Trophoblast cell (in vitro differentiated cells and primary cell): ENCODE measurements around the gene TTLL6.
A peak's percentile ranks its signal among the peaks of the same experiment; 100 is the strongest.
"Not testable (repeated sequence)": the region's sequence is repeated elsewhere in the genome, so short reads cannot be mapped to it uniquely, and the experiment has no call there.

Experiments used
- DNase-seq, 2 donors: peaks; one replicate each; pipeline ENCODE4 v3.0.0-alpha.2; 2016
- H2AFZ ChIP-seq: 2 replicates; pipeline ENCODE4 v1.6.1; 2013; ENCODE audit warnings: low read length, moderate library complexity, mild to moderate bottlenecking; ENCODE audit not compliant: insufficient read depth, poor library complexity
- H2AK5ac ChIP-seq: 2 replicates; pipeline ENCODE4 v1.6.1; 2013; ENCODE audit warnings: mild to moderate bottlenecking, low read length
- H2BK120ac ChIP-seq: 2 replicates; pipeline ENCODE4 v1.6.1; 2013; ENCODE audit warnings: low read length, mild to moderate bottlenecking, moderate library complexity; ENCODE audit not compliant: insufficient read depth, poor library complexity
- H2BK12ac ChIP-seq: 2 replicates; pipeline ENCODE4 v1.6.1; 2013; ENCODE audit warnings: mild to moderate bottlenecking, low read length, moderate library complexity
- H2BK5ac ChIP-seq: 2 replicates; pipeline ENCODE4 v1.6.1; 2013; ENCODE audit warnings: low read length, low read depth, moderate library complexity, mild to moderate bottlenecking; ENCODE audit not compliant: poor library complexity
- H3K14ac ChIP-seq: 2 replicates; pipeline ENCODE4 v1.6.1; 2013; ENCODE audit warnings: mild to moderate bottlenecking, low read length
- H3K18ac ChIP-seq: 2 replicates; pipeline ENCODE4 v1.6.1; 2013; ENCODE audit warnings: mild to moderate bottlenecking, low read length
- H3K23ac ChIP-seq: 2 replicates; pipeline ENCODE4 v1.6.1; 2013; ENCODE audit warnings: low read length
- H3K27ac ChIP-seq: 2 replicates; pipeline ENCODE4 v1.5.1; 2013; ENCODE audit warnings: low read depth, mild to moderate bottlenecking, inconsistent platforms, low read length, moderate library complexity
- H3K27me3 ChIP-seq: 2 replicates; pipeline ENCODE4 v1.6.1; 2013; ENCODE audit warnings: inconsistent platforms, mild to moderate bottlenecking, low read length, moderate library complexity; ENCODE audit not compliant: insufficient read depth
- H3K36me3 ChIP-seq, 2 experiments: 1 replicate in 1 of 2; 2 replicates in 1 of 2; pipeline ENCODE4 v1.6.1; 2013; ENCODE audit warnings: low read length in 2 of 2, mild to moderate bottlenecking in 2 of 2, moderate library complexity in 1 of 2; ENCODE audit not compliant: insufficient read depth in 2 of 2, control insufficient read depth in 1 of 2
- H3K4ac ChIP-seq: 2 replicates; pipeline ENCODE4 v1.6.1; 2013; ENCODE audit warnings: low read depth, mild to moderate bottlenecking, low read length, moderate library complexity
- H3K4me1 ChIP-seq, 2 experiments: 1 replicate in 1 of 2; 2 replicates in 1 of 2; pipeline ENCODE4 v1.6.1; 2013; ENCODE audit warnings: low read length in 2 of 2, mild to moderate bottlenecking in 2 of 2, moderate library complexity in 1 of 2; ENCODE audit not compliant: insufficient read depth in 2 of 2, control insufficient read depth in 1 of 2
- H3K4me2 ChIP-seq: 2 replicates; pipeline ENCODE4 v1.6.1; 2013; ENCODE audit warnings: inconsistent platforms, mild to moderate bottlenecking, low read length, moderate library complexity
- H3K4me3 ChIP-seq: 2 replicates; pipeline ENCODE4 v1.5.1; 2013; ENCODE audit warnings: mild to moderate bottlenecking, low read depth, low read length, inconsistent platforms
- H3K79me1 ChIP-seq: one replicate; pipeline ENCODE4 v1.6.1; 2013; ENCODE audit warnings: low read length
- H3K79me2 ChIP-seq: 2 replicates; pipeline ENCODE4 v1.6.1; 2013; ENCODE audit warnings: low read length, mild to moderate bottlenecking; ENCODE audit not compliant: control insufficient read depth, insufficient read depth, poor library complexity
- H3K9ac ChIP-seq: 2 replicates; pipeline ENCODE4 v1.6.1; 2013; ENCODE audit warnings: mild to moderate bottlenecking, low read length
- H3K9me3 ChIP-seq: 2 replicates; pipeline ENCODE4 v1.6.1; 2013; ENCODE audit warnings: low read depth, mild to moderate bottlenecking, control low read depth, inconsistent platforms, low read length; ENCODE audit not compliant: insufficient read depth
- H4K12ac ChIP-seq: 2 replicates; pipeline ENCODE4 v1.6.1; 2013; ENCODE audit warnings: low read depth, mild to moderate bottlenecking, low read length, moderate library complexity
- H4K8ac ChIP-seq: 2 replicates; pipeline ENCODE4 v1.6.1; 2013; ENCODE audit warnings: low read depth, mild to moderate bottlenecking, low read length, moderate library complexity
- H4K91ac ChIP-seq: one replicate; pipeline ENCODE4 v1.6.1; 2013; ENCODE audit warnings: low read depth, mild to moderate bottlenecking, low read length, moderate library complexity
- WGBS: extraction: QIAGEN DNeasy Blood & Tissue Kit; methylation state at CpG from one replicate; pipeline ENCODE4 v1.1.7; 2013; ENCODE audit warnings: missing lambda C conversion rate; ENCODE audit not compliant: insufficient read length, insufficient coverage; ENCODE audit errors: extremely low coverage; 5-methylcytosine and 5-hydroxymethylcytosine counted together

Gene TTLL6

GRCh38 chr17:48820936-48821335 lies 3.9 kb upstream of the TTLL6 start:
- not testable (repeated sequence) for H3K4me2 ChIP-seq, H3K4me3 ChIP-seq, H3K4me1 ChIP-seq, H2AK5ac ChIP-seq, H3K79me2 ChIP-seq, H3K18ac ChIP-seq, H2BK120ac ChIP-seq, H4K8ac ChIP-seq, H3K27me3 ChIP-seq, H3K4ac ChIP-seq, H2AFZ ChIP-seq, H2BK12ac ChIP-seq, H4K91ac ChIP-seq, H4K12ac ChIP-seq, H2BK5ac ChIP-seq, H3K14ac ChIP-seq, H3K27ac ChIP-seq, H3K79me1 ChIP-seq, H3K36me3 ChIP-seq, H3K23ac ChIP-seq, H3K9me3 ChIP-seq, H3K9ac ChIP-seq, DNase-seq
- WGBS = no CpG with 5 or more reads among the region's 6 CpGs

- Histone ChIP-seq H3K9ac (no peak overlapping the region), H2BK5ac (no peak overlapping the region), H4K8ac (no peak overlapping the region), H2AK5ac (no peak overlapping the region), H3K27me3 (peaks cover 6% of the 10 kb centered on the region), H3K79me2 (no peaks in the 10 kb centered on the region), H3K14ac (no peak overlapping the region), H2BK12ac (no peak overlapping the region), H3K4me2 (no peak overlapping the region), H3K27ac (no peak overlapping the region), H3K23ac (no peak overlapping the region), H3K4me3 (no peak overlapping the region), H3K79me1 (no peaks in the 10 kb centered on the region), H4K12ac (no peak overlapping the region), H4K91ac (no peak overlapping the region), H3K36me3 (no peaks in the 10 kb centered on the region), H3K4me1 (peaks cover 5 to 8% of the 10 kb centered on the region in 2 experiments), H2AFZ (no peak overlapping the region), H3K9me3 (no peaks in the 10 kb centered on the region), H3K4ac (no peak overlapping the region), H3K18ac (no peak overlapping the region), H2BK120ac (no peak overlapping the region)
- WGBS = no CpG with 5 or more reads among the region's 11 CpGs
- DNase-seq = no peak
These were observed 2.4 kb upstream of the TTLL6 start for GRCh38 chr17:48819466-48819865.

GRCh38 chr17:48818361-48818841 lies 1.4 kb upstream of the TTLL6 start:
- no peaks in the 10 kb centered on the region for H3K79me2 ChIP-seq
- no peak overlapping the region for H3K18ac ChIP-seq
- H3K9me3 ChIP-seq = no peaks in the 10 kb centered on the region
- no peak overlapping the region for H4K12ac ChIP-seq
- no peak overlapping the region for H3K9ac ChIP-seq
- H4K91ac ChIP-seq = no peak overlapping the region
- H2BK12ac ChIP-seq = no peak overlapping the region
- H3K79me1 ChIP-seq = no peaks in the 10 kb centered on the region
- WGBS = no CpG with 5 or more reads among the region's 9 CpGs
- no peaks in the 10 kb centered on the region for H3K36me3 ChIP-seq
- H3K14ac ChIP-seq = no peak overlapping the region
- H3K4ac ChIP-seq = no peak overlapping the region
- H3K4me2 ChIP-seq = no peak overlapping the region
- no peak overlapping the region for H3K27ac ChIP-seq
- no peak overlapping the region for H2AFZ ChIP-seq
- no peak overlapping the region for H2BK5ac ChIP-seq
- no peak overlapping the region for H2BK120ac ChIP-seq
- peaks cover 5 to 8% of the 10 kb centered on the region in 2 experiments for H3K4me1 ChIP-seq
- no peak for DNase-seq
- H3K4me3 ChIP-seq = no peak overlapping the region
- peaks cover 6% of the 10 kb centered on the region for H3K27me3 ChIP-seq
- no peak overlapping the region for H4K8ac ChIP-seq
- no peak overlapping the region for H3K23ac ChIP-seq
- H2AK5ac ChIP-seq = no peak overlapping the region

- no peak overlapping the region for H2AK5ac ChIP-seq
- no peak overlapping the region for H2AFZ ChIP-seq
- H2BK12ac ChIP-seq = no peak overlapping the region
- H3K4me2 ChIP-seq = peak overlapping the region; percentile 19
- DNase-seq = no peak
- no peaks in the 10 kb centered on the region for H3K36me3 ChIP-seq
- WGBS = no CpG with 5 or more reads among the region's 7 CpGs
- no peak overlapping the region for H3K23ac ChIP-seq
- no peak overlapping the region for H4K12ac ChIP-seq
- H3K18ac ChIP-seq = no peak overlapping the region
- no peak overlapping the region for H3K4me3 ChIP-seq
- peaks cover 6% of the 10 kb centered on the region for H3K27me3 ChIP-seq
- H4K91ac ChIP-seq = no peak overlapping the region
- H3K9ac ChIP-seq = no peak overlapping the region
- no peak overlapping the region for H2BK120ac ChIP-seq
- H2BK5ac ChIP-seq = no peak overlapping the region
- no peaks in the 10 kb centered on the region for H3K79me1 ChIP-seq
- no peak overlapping the region for H4K8ac ChIP-seq
- H3K4ac ChIP-seq = no peak overlapping the region
- no peak overlapping the region for H3K14ac ChIP-seq
- no peaks in the 10 kb centered on the region for H3K9me3 ChIP-seq
- H3K4me1 ChIP-seq = peaks cover 5 to 8% of the 10 kb centered on the region in 2 experiments
- H3K27ac ChIP-seq = no peak overlapping the region
- H3K79me2 ChIP-seq = no peaks in the 10 kb centered on the region
These were observed 623 bp downstream of the TTLL6 start for GRCh38 chr17:48816438-48816773.
